ENCODE data around the gene PARD3. TPM values are rescaled to one million over a fixed set of nuclear protein-coding genes. Genes with fewer than 3 reads are reported as not detected.

Gene PARD3
- total RNA-seq, 2 donors from 2014 or later, result 23.1 to 29.7 TPM

DNA sequence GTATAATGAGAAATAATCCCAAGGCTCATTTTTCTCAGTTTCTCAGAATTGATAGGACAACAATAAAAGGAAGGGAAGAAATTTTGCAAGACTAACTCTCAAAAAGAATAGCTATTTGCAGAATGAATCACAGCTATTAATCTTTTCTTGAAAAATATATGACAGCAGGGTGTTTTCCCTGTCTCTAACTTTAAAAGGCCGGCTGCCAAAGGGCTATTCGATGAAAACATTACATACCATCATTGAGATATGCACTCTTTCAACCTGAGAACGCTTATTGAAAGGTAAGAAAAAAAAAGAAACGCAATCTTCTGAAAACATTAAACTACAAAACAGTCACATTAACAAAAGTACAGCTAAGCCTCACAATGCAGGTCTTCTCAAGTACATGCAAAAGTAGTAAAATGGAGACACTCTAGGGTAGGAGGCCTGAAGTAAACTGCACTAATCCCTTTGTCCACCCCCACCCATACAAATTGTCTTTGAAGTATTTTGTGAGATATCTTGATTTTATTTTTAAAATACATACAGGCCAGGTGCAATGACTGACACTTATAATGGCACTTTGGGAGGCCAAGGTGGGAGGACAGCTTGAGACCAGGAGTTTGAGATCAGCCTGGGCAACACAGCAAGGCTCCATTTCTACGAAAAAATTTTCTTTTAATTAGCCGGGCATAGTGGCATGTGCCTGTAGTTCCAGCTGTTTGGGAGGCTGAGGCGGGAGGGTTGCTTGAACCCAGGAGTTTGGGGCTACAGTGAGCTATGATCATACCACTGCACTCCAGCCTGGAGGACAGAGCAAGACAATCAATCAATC, 83.0 kb downstream of the PARD3 start:
- ATAC-seq, result peak in 1 of 2 donors; percentile 64

DNA sequence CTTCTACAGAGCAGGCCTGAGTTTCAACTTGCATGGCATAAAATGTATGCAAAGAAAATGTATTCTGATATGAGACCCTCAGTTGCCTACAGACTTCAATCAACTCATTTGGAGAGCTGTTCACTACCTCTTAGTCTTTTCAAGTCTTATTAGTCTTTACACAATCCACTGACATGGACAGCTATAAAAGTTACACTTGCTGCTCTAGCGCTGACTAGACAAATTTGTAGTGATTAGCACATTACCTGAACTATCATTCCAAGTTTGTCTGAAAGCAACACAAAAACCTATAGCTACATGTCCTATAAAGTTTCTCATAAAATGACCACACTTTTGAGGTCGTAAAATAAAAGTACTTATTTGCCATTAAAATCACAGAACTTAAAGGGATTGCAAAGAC, 83.9 kb downstream of the PARD3 start:
- DNase-seq (no peak), ATAC-seq (no peak)
- intact Hi-C loops (cut with DNase I), result no loop called here

More for the DNA sequence above, 83.0 kb downstream of the PARD3 start:
- DNase-seq, result no peak
- intact Hi-C loops (cut with DNase I), result no loop called here

DNA sequence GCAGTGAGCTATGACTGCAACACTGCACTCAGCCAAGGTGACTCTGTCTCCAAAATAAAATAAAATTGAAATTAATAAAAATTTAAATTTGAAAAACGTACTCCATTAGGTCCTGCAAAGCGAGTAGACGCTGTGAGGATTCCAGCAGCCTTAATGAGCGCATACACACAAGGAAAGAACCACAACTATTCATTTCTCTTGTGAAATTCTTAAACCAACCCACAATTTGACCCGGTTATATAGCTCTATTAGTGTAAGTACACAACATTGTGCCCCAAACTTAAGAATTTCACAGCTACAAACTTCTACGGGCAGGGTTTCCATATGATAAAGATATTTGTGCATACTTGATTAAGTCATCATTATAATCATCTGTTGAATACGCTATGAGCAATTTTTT, 84.4 kb downstream of the PARD3 start:
- ATAC-seq (no peak), DNase-seq (no peak)
- intact Hi-C loops (cut with DNase I), result no loop called here

DNA sequence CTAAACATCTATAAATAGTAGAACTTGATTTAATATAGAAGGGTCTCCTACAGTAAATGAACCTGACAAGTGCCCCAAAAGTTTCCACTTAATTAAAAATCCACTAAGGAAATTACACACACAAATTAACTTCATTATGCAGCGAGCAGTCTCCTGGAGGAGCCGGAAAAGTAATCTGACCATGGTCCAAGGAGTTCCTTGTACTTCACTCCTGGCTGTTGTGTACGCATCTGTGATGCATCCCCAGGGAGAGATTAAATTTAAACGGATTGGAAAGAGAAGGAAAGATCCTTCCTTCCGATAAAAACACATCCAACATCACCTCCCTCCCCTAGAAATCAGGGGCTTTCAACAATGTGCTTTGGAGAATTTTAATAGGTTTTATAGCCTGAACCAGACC, 85.5 kb downstream of the PARD3 start:
- DNase-seq (no peak), ATAC-seq (no peak)
- intact Hi-C loops (cut with DNase I), result loop anchor here (10.0 kb wide), 1 partner anchor 85 kb away; the partner anchor contains the start of gene PARD3 (in 2 of the 2)

DNA sequence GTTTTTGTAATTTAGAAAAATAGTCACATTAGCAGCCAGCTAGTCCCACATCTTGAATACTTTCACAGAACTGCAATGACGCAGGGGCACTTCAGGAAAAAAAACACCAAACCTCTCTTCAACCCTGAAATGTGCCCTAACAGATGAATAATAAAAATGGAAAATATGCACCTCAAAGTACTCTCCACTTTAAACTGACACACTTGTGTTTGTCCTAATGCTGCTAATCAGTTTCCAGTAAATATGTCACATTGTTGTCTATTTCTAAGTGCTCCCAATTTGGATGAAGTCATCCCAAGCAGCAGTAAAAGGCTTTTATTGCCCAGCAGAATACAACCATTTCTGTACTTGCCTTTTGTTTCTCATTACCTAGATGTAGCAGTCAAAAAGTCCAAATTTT, 86.7 kb downstream of the PARD3 start:
- intact Hi-C loops (cut with DNase I), result loop anchor here (10.0 kb wide), 1 partner anchor 86 kb away; the partner anchor contains the start of gene PARD3 (in 2 of the 2)
- ATAC-seq, result no peak
- DNase-seq, result no peak

DNA sequence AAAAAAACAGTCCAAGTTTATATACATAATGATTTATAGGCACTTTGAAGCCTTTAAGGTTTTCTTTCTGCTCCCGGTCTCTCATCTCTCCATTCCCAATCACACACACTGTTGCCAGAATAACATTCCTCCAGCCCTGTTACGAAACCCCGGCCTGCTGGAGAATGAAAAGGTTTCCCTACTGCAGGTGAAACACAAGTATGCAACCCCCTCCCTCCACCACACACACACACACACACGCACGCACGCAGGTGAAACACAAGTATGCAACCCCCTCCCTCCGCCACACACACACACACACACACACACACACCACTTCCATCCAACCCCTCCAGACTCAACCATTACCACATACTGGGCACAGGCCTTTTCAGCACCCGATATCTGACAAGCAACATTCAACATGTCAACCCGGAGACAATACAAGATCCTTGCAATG, 87.5 kb downstream of the PARD3 start:
- DNase-seq, result no peak
- peak; percentile 42 to 72 for ATAC-seq

DNA sequence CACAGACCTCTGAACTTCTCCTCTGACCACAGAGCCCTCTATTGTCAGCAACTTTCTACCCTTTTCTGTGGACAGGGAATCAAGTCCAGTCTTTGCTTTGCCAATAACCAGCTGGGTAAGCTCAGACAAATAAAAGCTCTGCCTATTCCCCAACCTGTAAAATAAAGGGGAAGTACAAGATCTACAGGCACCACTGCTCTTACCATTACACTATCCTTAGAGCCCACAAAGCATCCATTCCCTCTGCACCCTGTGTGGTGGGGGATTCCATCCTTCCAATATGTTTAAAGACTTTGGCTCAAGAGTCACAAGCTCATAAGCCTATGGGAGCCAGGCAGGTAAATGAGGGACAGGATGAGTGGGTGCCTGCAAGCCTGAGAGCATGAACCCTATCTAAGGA, 88.2 kb downstream of the PARD3 start:
- ATAC-seq (no peak), DNase-seq (no peak)
- intact Hi-C loops (cut with DNase I), result loop anchor here (10.0 kb wide), 1 partner anchor 88 kb away; the partner anchor contains the start of gene PARD3 (in 2 of the 2)

More for the DNA sequence above, 87.5 kb downstream of the PARD3 start:
- intact Hi-C loops (cut with DNase I), result loop anchor here (10.0 kb wide), 1 partner anchor 87 kb away; the partner anchor contains the start of gene PARD3 (in 2 of the 2)

DNA sequence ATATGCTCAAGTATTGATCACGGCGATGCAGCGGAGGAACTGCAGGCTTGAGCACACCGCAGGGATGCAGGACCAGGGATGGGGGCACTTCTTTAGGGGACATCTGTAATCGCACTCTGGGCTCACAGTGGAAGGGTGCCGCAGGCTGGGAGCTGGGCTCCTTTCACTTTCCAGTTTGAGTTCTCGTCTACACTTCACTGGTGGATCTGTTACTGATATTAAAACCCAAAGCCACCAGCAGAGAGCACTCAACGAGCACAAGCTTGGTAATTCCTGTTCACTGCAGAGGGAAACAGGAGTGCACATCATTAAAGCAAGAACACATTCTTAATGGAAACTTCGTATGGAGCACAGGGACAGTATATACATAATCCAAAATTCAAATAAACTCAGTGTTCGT, 91.3 kb downstream of the PARD3 start:
- intact Hi-C loops (cut with DNase I), result loop anchor here (10.0 kb wide), 1 partner anchor 91 kb away; the partner anchor contains the start of gene PARD3 (in 2 of the 2)
- ATAC-seq (peak; percentile 70 to 72), DNase-seq (peak; percentile 33)

DNA sequence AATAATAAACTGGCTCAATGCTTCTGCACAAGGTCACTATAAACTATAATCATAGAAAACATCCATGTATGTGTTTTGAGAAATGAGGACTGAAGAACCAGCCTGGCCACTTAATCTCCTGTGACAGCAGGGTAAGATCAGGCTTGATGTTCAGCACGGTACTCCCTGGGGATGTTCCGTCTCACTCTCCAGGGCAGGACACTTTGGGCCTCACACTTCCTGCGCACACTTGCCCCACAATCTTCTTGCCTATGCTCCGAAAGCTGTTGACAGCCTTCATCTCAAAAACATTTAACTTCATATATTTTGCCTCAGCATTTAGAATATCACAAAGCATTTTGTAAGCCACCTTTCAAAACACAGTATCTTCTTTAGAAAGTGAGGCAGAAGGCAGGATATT, 92.7 kb downstream of the PARD3 start:
- no peak for ATAC-seq
- no peak for DNase-seq
- intact Hi-C loops (cut with DNase I), result loop anchor here (10.0 kb wide), 1 partner anchor 92 kb away; the partner anchor contains the start of gene PARD3 (in 2 of the 2)

DNA sequence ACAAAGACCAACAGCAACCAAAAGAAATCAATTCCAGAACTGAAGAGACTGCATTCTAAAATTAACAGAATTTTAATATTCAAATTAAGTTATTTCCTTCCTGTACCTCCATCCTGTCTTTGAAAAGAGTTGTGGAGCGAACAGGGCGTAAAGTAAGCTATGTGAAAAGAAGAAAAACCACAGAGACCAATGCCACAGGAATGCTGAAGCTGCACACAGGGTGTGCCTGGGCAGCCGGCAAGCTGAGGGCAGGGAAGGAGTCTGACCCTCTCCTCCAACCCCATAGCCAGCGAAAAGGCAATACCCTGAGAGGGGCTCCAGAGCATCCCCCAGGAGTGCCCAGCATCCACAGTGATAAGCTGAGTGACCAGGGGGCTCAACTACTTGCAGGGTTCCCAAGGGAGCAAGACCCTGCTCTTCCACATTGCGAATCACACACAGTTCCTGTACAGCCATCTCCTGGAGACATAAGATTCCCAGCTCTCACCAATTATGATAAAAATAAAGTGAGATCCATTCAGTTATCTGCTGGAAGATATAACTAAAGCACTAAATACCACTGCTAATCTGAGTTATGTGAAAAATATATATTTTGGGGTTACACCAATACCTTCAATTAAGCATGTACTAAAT, 93.8 kb downstream of the PARD3 start:
- intact Hi-C loops (cut with DNase I), result loop anchor here (10.0 kb wide), 1 partner anchor 93 kb away; the partner anchor contains the start of gene PARD3 (in 2 of the 2)
- no peak for DNase-seq
- ATAC-seq, result no peak

DNA sequence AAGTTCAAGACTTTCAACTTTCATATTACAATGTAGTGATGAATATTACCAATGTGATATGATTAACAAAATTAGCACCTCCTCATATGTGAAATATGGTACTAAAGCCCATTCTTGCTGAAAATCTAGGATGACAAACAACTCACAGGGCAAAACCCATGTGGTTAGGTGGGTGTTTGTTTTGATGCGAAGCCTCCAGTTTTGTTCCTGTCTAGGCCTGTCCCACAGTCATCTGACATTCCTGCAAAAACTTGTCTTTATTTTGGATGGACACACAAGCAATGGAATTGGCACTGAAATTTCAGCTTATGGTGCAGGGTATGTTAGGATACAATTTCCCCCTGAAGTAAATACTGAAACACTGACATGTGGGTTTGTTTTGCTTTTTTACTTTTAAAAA, 95.3 kb downstream of the PARD3 start:
- DNase-seq (no peak), ATAC-seq (no peak)
- intact Hi-C loops (cut with DNase I), result loop anchor here (10.0 kb wide), 1 partner anchor 95 kb away; the partner anchor contains the start of gene PARD3 (in 2 of the 2)

DNA sequence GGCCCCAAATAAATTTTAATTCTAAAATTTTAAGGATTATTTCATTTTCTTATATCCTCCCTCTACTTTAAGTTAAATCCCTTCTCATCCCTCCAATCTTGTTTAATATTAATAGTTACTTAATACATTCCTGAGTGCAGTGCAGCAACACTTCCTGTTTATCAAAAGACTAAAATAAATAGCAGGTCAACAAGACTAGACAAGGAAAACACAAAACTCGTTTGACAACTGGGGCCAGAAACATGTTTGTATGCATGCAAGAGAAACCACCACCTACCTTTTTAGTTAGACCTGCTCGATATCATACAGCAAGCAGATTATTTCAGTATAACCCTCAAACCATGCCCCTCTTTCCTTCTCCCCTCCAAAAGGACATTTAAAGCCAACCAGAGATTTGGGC, 95.8 kb downstream of the PARD3 start:
- no peak for ATAC-seq
- intact Hi-C loops (cut with DNase I), result no loop called here

DNA sequence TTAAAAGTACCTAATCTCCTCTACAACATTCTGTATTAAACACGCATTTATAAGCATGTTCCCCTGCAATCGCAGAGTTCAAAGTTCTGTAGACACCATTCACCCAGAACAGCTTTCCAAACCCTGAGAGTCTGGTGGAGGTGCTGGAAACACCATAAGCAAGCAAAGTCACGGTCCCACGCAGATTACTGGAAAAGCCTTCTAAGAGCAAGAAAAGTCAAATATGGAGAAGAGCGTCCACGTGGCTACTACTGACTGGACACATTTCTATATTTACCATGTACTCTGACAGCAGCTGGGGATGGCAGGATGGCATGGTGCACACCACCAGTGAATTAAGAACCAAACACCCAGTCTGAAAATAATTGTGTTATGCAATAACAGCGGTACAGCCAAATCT, 97.7 kb downstream of the PARD3 start:
- ATAC-seq, result peak in 1 of 2 donors; percentile 19
- no peak for DNase-seq
- intact Hi-C loops (cut with DNase I), result no loop called here

More for the DNA sequence above, 95.8 kb downstream of the PARD3 start:
- no peak for DNase-seq

DNA sequence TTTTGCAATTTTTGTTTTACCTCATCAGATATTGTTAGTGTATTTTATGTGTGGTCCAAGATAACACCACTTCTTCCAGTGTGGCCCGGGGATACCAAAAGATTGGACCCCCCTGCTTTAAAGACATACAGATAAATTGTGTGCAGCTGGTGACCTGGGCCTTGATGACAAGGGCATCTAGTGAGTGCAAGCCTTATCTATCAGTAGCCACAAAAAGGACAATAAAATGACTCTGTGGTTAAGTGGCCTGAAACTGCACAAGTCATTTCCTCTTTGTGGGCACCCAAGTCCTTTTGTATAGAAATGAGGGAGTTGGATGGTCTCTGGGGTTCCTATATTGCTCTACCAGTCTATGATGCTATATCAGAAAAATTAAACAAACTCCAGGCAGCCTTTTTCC, 98.1 kb downstream of the PARD3 start:
- no peak for DNase-seq
- intact Hi-C loops (cut with DNase I), result no loop called here

DNA sequence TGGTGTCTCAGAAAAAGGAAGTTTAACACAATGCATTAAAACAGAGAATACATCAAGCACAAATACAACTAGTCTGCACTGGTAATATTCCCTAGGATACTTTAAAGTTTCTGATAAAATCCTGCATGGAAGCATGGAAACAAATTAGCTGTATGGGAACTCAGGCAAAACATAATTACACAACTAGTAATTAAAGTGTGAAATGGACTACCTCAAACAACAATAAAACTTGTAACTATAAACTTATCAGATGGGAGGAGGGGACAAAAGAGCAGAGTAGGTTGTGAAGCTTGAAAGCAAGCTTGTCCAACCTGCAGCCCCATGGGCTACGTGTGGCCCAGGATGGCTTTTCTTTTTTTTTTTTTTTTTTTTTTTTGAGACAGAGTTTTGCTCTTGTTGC, 98.9 kb downstream of the PARD3 start:
- ATAC-seq (no peak), DNase-seq (no peak)
- intact Hi-C loops (cut with DNase I), result no loop called here

More for the DNA sequence above, 98.1 kb downstream of the PARD3 start:
- ATAC-seq, result no peak

DNA sequence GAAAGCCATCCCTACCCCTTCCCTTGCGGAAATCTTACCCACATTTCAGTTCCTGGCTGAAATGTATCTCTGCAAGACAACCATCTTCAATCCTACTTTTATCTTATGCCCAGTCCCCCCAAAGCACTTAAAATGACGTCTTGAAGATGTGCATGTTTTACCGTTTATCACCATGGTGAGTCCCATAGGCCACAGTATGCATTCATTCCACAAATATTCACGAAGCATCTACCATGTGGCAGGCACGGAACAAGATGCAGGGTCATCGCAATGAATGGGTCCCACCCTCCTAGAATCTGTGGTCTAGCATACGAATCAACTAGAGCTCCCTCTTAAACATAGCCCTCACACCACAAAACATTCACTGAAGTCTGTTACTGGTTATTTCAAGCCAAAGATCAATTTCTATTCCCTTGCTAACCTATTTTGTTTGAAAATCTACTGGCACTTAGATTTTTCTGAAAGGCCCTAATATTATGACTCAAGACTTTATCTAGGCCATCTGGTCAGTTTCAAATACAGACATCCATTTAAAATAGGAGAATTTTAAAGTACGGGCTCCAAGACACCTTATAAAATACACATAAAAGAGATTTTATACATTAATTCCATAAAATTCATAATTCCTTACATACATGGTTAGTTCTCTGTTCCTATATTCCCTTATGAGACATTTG, 99.4 kb downstream of the PARD3 start:
- DNase-seq, result no peak
- intact Hi-C loops (cut with DNase I), result no loop called here
- ATAC-seq, result no peak

DNA sequence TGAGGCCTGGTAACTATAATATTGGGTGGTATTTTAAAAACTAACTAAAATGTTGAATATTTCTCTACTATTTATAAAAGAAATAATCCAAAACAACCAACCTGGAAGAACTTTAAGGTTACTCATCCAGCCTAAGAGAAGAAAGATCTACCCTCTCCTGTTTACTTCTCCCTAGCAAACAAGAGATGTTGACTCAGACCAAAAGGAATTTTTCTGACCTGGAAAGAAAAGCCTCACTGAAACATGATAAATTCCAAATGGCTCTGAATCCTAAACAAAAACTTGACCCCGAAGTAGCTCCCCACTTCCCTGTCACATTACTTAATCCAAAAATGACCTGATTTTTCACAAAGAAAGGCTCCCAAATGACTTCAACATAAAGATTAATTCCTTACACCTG, 101.2 kb downstream of the PARD3 start:
- intact Hi-C loops (cut with DNase I), result no loop called here
- DNase-seq, result no peak
- no peak for ATAC-seq

DNA sequence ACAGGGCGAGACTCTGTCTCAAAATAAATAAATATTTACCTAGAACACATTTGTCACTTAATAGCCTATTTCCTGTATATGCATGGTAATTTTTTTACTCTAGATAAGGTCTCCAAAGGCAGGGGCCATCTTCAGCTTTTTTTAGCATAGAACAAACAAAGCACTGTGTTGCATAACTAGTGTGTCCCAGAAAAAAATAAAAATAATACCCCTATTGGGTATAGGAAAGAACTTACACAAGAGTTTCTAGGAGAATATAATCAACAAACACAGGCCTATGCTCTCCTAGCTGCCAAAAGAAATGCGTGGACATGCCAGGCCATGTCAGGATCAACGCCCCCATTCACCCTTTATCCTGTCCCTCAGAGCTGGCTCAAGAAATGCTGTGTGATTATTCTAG, 103.6 kb downstream of the PARD3 start:
- ATAC-seq (peak; percentile 34 to 46), DNase-seq (no peak)
- intact Hi-C loops (cut with DNase I), result no loop called here

DNA sequence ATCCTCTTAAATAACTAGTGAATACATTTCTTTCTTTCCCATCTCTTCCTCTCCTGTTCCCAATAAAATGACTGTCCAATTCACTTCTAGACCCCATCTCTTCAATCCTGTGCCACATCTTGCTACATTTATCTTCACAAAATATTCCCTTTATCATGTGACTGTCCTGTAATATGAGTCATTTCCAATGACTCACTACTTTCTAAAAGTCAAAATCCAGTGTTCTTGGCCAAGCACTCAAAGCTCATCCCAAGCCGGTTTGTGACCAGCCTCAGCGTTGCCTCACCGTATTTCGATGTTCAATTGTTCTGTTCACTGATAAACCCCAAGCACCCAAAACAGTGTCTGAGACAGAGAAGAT, 104.7 kb downstream of the PARD3 start:
- intact Hi-C loops (cut with DNase I), result no loop called here
- no peak for DNase-seq
- ATAC-seq, result peak; percentile 57 to 79
